NCI-H1436 (cell line): ENCODE measurements around the gene LDLRAD3.

Experiments used
- DNase-seq: peaks from one replicate; lab custom pipeline; 2025; lab: John Stamatoyannopoulos, UW

The LDLRAD3 gene

DNA sequence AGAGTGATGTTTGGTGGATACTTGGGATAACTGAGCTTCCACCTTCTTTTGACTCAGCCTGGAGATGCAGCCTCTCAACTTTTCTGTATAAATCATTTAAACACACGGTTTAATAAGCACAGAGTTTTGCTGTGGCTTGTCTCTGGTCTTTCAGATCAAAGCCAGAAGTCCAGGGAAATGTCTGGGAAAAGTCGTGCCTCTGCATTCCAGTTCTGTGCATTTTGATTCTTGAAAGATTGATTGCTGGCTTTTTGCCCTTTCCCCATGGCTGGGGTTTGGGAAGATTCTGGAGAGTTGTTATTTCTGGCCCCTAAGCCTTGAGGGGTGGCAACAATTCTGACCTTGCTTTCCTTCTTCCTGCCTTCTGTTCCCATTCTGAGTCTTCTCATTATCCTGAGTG lies 191.2 kb downstream of the LDLRAD3 start:
- DNase-seq: no peak

DNA sequence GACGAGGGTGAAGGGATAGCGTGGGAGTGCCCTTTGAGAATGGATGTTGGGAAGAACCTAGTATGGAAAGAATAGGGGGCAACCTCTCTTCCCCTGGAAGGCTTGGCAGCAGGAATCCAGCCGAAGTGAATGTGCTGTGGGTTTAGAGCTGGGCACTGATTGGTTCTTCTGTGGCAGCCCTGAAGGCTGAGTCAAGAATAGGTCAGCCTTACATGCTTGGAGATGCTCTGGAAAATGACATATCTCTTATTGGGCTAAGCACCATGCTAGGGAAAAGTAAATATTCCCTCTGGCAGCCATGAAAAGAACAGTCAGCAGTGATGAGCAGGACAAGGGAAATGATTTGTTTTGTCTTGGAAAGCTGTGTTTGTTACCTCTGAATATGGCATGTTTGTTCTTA lies 195.9 kb downstream of the LDLRAD3 start:
- no peak for DNase-seq

DNA sequence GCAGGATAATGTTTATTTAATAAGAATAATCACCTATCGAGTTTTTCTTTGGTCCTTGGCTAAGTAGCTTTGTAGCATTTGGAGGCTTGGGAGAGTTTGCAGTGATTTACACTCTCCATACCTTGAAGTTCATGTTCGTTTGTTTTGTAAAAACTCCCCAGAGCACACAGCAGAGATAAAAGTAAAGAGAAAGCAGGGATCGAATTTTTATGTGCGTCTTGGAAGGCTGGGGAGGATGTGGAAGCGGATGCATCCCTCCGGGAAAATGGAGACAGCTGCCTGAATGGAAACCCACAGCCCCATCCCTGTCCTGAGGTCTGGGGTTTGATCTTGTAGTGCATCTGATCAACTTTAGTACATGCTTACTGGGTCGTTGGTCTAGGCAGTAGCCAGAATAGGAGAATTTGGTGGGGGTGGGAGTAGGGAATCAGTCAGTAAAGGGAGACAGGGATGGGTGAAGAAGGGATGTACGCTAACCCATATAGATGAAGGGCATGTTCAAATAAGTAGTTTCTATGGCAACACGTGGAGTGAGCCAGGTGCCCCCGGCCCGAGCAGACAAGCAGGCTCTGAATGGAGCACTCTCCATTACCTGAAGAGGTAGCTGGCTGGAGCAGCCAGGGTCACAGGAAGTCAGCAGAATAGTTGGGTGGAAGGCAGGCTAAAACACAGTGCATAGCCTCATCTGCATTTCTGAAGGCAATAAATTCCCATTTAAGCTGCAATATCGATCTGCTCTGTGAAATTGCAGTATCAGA lies 197.5 kb downstream of the LDLRAD3 start:
- DNase-seq: no peak

DNA sequence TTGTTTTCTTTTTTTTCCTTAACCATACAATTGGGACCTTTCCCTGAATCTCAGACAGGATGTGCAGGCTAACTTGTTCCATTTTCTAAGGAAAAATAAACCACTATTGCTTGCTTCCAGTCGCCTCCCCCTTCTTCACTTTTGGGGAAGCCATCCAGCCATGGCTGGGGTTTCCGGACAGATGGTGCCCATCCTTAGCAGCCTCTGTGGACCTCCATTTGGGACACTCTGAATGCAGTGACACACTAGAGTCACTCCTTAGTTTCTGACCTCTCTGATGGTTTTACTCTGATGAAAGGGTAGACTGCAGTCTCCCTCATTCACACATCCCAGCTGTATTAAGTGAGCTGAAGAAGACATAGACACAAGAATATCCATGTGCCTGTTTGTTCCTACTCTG lies 198.1 kb downstream of the LDLRAD3 start:
- no peak for DNase-seq

DNA sequence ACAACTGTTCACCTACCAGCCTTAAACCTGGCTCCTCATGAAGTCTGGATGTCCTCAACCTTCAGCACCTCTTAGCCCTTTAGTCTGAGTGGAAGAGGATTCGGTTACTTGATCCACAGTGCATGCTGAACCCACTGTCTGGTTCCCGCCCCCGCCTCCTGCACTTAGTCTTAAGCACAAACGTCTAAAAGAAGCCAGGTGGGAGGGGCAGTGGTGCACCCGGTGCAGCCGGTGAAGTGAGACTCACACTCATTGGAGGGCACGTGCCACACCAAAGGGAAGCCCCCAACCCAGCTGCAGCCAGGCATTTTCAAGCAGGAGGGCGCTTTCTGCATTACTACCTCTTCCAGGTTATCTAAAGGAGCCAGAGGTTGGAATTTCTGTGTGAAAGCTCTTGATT lies 198.6 kb downstream of the LDLRAD3 start:
- DNase-seq: no peak

DNA sequence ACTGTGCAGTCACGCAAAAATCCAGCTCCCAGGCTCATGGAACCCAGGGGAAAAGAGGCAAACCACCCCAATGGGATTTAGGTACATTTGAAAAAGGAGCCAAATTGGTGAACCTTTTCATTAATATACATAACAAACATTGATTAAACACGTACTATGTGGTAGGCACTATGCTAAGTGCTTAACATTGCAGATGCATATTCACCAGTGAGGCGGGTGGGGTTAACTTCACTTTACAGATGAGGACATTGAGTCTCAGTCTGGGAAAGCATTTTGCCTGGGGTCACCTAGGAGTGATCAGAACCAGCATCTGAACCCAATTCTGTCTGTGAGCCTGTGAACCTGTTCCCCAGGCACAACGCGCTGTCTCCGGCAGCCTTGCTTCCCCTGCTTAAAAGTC lies 199.0 kb downstream of the LDLRAD3 start:
- no peak for DNase-seq

DNA sequence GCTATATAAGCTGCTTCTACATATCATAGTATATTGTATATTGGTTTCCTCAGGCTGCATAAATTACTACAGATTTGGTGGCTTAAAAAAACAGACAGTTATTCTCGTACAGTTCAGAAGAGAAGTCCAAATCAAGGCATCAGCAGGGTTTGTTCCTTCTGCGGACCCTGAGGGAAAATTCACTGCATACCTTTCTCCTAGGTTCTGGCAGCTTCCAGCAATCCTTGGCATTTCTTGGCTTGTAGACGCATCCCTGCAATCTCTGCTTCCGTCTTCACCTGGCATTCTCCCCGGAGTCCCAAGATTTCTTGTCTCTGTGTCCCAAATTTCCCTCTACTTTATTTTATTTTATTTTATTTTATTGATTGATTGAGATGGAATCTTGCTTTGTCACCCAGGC lies 202.6 kb downstream of the LDLRAD3 start:
- DNase-seq: no peak

DNA sequence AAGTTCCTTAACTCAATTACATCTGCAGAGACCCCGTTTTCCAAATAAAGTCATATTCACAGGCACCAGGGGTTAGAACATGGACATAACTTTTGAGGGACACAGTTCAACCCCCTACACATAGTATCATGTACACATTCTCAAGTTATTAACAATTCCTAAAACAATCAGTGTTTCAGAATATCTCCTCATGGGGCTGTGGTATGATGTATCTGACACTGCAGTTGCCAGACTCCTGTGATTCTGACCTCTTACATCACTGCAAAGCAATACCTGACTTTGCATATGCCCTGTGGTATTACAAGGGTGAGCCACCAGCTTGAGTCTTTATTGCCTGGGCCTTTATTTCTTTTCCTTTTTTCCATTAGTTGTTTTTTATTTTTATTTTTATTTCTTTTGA lies 203.6 kb downstream of the LDLRAD3 start:
- no peak for DNase-seq

DNA sequence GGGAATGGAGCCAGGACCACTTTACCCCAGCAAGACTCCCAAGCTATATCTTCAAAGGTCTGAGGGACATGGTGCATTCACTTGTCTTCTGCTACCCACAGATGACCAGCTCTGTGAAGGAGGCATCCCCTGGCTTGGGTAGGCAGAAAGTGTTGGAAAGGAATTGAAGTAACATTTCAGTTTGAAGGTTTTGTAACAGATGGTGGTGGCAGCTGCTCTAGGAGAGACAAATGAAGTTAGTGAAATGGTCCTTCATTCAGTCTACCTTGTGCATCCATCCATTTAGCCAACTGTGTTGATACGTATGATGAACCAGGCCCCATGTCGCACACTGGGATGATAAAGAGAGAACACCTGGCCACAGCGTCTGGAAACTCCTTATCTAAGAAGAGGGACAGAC lies 204.8 kb downstream of the LDLRAD3 start:
- no peak for DNase-seq

DNA sequence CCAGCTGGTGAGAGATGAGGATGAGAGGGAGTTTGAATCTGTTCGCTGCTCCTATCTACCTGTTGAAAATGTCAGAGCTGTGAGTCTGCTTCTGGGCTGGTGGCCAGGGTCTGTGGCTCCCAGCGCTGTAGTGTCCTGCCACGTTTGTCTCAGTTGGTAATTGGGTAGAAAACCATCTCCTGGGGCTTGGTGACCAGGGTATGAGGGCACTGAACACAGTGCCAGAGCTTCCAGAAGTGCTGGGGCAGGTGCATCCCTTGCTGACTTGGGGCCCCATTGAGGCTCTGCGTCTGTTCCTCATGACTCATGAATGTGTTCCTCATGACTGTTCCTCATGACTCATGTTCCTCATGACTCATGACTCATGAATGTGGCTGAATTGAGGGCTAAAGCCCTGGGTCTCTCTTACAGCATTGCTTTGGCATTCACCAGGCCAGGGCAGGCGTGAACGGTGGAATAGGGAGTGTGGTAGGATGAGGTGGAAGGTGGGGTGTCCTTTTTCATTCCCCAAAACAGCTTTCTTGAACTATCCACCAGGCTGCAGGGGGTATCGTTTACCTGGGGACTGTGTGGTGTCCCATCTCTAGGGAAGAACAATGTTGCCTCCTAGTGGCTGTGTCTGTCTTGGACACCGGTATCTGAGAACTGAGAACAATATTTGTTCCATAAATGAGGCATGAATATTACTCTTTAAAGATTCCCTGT lies 205.8 kb downstream of the LDLRAD3 start:
- DNase-seq: peak; percentile 22

DNA sequence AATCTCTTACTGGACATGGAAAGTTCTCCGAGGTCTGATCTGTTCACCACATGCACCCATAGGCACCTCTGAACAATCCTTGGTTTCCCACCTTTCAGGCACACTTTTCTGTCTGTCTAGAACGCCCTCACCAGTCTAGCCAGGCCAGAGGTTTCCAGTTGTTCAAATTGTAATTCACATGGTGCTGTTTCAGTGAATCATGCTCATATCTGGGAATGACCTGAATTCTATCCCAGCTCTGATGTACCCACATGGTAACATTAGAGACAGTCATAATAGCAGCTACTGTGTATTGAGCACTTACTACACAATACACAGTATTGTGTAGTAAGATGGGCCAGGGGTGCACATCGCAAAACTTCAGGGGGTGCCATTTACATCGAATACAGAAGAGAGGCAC lies 207.1 kb downstream of the LDLRAD3 start:
- DNase-seq: no peak

DNA sequence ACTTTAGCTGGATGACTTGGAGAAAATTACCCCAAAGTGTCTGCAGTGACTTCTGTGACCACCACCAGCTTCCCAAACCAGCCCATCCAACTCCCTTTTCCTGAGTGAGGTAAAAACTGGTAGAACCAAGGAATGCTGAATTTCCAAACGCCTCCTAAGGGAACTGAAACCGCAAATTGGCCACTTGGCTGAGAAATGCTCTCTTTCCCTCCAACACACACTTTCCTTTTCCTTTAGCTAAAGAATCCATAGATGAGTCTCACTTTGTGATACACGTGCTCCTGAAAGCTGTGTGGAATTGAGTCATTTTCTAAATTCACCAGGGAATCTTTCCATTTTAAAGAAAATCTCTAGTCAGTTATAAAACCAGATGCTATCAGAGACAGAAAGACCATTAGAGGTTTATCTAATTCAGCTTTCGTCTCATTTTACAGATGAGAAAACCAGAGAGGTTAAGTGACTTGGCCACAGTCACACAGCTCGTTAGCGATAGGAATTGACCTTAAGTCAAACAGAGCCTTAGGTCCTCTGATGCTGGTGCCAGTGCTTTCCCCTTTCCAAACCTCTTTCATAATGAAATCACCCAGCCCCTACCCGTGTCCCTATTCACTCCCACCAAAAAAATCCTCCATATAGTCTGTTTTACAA lies 208.2 kb downstream of the LDLRAD3 start:
- DNase-seq: no peak

DNA sequence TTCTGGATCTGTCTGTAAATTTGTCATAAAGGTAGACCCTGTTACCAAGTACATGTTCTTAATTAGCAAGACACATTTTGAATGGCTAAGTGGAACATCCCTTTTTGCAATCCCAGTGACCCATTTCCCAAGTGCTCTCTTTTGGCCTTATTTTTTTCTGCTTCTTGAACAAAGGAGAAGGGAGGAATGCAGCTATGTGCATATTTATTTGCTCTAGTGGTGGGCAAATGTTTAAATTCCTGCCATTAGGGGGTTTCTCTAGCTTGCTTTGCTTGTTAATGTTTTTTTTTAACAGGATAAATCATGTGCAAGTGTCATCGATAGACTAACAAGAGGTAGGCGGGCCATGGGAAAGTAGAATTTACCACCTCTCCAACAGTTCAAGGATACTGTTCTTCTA lies 209.7 kb downstream of the LDLRAD3 start:
- DNase-seq: no peak

DNA sequence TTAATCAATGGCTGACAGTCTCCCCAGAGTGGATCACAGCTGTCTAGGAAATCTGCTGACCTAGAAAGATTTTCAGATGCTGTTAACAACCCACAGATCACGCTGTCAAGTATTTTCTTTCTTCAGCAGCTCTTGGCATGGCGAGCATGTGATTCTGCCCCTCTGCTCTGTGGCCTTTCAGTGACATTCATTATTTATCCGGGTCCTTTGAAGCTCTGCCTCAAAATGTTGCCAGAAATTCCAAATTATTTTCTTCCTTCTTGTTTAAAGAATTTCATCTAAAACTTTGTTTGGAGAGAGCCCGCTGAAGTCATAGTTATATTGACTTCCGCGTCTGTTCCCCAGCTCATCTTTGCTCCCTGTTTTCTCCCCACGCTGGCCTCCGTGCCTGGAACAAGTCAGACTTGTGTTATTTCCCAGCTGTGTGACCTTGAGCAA lies 211.3 kb downstream of the LDLRAD3 start:
- no peak for DNase-seq

DNA sequence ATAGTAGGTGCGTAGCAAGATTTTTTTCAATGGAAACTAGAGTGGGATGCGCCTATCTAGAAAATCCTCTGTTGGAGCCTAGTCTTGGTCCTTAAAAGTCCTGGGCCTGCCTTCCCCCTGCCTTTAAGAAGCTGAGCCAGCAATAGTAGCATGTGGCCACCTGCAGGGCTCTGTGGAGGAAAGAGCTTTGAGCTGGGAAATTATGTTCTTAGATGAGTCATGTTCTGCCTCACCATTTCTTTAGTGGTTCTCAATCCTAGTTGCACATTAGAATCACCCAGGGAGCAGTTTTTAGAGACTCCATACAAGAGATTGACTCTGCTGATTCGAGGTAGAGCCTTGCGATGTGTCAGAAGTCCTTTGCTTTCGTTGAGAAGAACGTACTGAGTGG lies 211.9 kb downstream of the LDLRAD3 start:
- DNase-seq: no peak

DNA sequence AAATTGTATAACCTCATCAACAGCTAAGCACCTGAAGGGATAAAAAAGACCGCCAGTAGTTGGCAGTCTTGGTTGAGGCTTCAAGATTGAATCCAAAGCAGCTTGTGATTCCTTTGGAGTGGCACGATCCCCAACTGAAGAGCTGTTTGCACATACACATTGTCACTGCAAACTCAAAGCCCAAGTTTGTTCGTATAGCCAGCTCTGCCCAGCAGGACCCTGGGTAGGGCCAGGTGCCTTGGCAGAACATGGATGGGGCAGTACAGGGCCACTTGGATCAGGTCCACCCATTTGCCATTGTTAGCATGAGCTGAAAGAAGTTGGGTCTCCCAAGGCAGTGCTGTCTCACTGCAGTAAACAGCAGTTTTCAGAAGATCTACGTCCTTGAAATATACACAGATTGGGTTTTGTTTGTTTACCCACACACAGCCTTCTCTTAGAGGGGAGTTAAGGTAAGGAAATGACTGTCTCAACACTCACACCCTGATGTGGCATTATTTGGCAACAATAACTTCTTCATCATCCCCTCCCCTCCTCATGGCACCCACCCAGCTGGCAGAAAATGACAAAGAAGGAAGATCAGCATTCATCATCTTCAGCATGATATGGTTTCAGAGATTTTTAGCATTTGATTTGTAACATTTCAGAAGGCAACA lies 212.4 kb downstream of the LDLRAD3 start:
- DNase-seq: no peak

DNA sequence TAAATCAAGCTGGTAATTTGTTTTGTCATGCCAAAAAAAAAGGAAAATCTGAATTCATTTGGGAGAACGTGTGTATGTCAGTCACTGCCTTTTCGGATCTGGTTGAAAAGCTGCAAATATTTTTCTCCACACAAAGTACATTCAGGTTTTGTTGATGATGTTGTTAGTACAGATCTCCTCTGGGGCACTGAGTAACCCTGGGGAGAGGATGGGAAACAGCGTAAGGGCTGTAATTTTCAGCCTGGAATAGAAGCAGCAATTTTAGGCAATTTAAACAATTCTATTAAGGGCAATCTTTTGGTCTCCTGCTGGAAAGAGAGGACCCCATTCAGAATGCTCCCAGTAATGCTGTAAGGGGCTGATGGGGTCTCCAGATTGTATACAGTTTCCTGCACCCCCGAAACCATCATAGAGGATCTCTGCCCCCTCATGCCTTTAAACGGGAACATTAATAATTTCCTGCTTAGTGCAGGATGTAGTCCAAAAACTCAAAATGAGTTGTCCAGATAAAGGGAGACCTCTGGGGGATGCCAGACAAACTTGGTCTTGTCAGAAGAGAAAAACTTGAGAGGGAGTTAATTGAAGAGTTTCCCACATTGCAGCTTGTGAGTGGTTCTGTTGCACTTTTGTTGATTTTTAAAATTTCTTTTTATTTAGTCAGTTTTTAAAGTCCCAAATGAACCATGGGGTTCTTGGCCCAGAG lies 213.1 kb downstream of the LDLRAD3 start:
- DNase-seq: no peak

DNA sequence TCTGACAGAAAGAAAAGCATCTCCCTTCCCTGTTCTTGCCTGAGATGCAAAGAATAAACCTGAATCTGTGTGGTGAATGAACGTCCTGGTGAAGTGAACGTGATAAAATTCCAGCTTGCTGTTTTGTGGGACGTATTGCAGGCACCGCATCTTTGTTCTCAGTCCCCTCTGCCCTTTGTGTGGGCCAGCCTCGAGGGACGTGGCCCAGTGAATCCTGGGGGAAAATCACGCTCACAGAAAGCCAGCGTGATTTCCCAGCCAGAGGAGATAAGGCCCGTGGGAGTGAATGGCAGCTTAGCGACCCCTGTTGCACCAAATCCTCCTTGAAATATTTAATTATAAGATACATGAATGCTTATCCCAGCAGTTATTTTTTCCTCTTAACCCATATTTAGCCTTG lies 216.2 kb downstream of the LDLRAD3 start:
- no peak for DNase-seq

DNA sequence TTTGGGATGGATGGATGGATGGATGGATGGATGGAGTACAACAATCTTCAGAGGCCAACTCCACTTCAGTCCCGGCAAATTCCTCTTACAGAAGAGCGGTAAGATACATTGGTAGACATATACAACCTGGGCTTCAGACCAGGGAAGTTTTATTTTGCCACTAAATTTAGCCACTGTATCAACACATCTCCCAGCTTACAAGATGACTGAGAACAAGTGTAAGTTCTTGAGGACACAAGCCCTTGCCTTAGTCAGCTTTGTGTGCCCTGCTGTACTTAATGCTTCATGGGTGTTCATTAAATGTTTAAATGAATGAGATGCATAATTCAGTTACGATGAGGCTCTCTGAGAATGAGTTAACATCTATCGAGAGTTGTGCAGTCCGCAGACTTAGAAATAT lies 217.7 kb downstream of the LDLRAD3 start:
- no peak for DNase-seq

DNA sequence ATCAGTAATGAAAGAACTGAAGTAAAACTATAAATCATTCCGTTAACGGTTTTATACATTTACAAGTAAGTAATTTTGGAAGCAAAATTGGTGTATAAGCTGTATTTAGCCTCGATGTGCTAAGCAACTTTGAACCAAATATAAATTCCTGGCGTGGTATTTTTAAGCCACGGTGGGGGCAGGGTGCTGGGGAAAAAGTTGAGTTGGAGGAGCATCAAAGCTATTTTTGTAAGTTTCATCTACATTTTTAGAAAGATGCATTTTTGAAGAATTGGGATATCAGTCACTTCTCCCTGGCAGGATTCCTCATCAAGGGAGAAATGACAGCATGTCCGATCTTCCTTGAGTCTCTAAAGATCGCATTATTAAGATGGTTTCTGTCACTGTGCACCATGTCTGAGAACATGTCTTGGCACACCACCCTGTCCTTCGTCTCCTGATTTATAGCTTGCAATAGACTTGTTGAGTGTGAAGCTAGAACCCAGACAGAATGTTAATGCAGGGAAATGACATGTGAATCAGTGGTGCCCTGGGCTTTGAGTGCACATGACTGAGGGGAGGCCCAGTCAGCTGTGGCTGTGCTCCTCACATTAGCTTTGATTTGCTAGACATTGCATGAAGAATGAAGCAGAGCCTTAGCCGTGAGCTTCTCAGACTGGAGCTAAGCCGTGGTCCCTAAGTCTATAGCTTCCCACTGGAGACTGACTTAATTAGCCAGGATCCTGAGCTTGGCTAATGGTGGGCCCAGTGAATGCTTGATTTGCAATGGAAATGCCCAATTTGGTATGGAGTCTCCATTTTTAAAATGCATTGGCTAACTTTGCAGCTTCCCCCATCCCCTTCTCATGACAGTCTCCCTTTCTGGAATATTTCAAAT lies 218.4 kb downstream of the LDLRAD3 start:
- DNase-seq: no peak

DNA sequence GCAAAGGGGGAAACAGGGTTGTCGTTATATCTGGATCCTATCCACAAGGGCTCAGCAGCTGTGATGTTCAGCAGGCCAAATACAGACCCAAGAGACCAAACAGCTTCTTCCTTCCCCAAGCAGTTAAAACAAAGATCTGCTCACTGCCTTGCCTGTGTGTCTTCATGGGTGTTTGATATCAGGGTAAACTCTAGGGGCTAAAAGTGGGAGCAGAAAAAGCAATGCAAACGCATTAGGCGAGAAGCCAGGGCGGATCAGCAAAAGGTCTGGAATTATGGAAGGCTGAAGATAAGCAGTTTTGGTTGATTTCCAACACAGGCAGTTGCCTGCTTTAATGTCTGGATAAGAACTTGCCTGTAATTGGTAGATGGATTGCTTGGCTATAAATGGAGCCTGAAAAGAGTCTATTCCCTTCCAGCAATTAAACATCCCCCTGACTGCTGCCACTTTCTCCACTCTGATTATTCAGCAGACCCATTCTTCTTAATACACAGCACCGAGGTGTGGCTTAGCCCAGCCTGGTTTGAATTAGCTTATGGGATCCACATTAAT lies 219.1 kb downstream of the LDLRAD3 start:
- no peak for DNase-seq
